ENCODE measurements around the gene OLA1. TPM values are rescaled to one million over a fixed set of nuclear protein-coding genes. Genes with fewer than 3 reads are reported as not detected.

The OLA1 gene
- total and polyA plus RNA-seq, 2 donors (not counting 1 experiment from before 2014, with no cell fraction given) = 13.9 to 47.7 TPM

GRCh38 chr2:174236429-174236828 lies 11.9 kb downstream of the OLA1 start:
- ATAC-seq (ENCODE audit: low read depth) (no peak), DNase-seq (no peak)
- Histone ChIP-seq H3K4me3 (ENCODE audit: control extremely low read depth in 1 of 5, extremely low read depth in 1 of 5, insufficient read depth in 1 of 5, low read depth in 2 of 5, low read length in 4 of 5) (no peak overlapping the region), H2AFZ (ENCODE audit: insufficient read depth, low read depth, low read length, poor library complexity, severe bottlenecking) (no peak overlapping the region), H3K4me2 (replicated peaks; ENCODE audit: low read depth, low read length, poor library complexity, severe bottlenecking) (no peak overlapping the region), H3K27me3 (replicated peaks in 1 of 4; ENCODE audit: control extremely low read depth in 1 of 4, control insufficient read depth in 3 of 4, insufficient read depth in 4 of 4, low read length in 3 of 4) (no peaks in the 10 kb centered on the region), H3K27ac (ENCODE audit: low read length in 2 of 2) (no peak overlapping the region), H3K9ac (ENCODE audit: low read length) (no peak overlapping the region), H3K79me2 (ENCODE audit: control insufficient read depth, insufficient read depth, low read length) (peaks cover 86% of the 10 kb centered on the region), H4K20me1 (ENCODE audit: control insufficient read depth, insufficient read depth, low read length, poor library complexity, severe bottlenecking) (peaks cover 35% of the 10 kb centered on the region), H3K4me1 (ENCODE audit: control insufficient read depth in 2 of 2, insufficient read depth in 2 of 2, low read length in 2 of 2) (peaks cover 0 to 3% of the 10 kb centered on the region in 2 donors), H3K9me3 (ENCODE audit: control extremely low read depth in 1 of 3, control insufficient read depth in 2 of 3, insufficient read depth in 1 of 3, low read length in 2 of 3) (peaks cover 0 to 3% (median 0%) of the 10 kb centered on the region in 3 donors), H3K36me3 (replicated peaks in 1 of 2; ENCODE audit: control extremely low read depth in 1 of 2, control insufficient read depth in 1 of 2, extremely low read depth in 1 of 2, insufficient read depth in 2 of 2, low read length in 1 of 2) (peaks cover 0 to 4% of the 10 kb centered on the region in 2 experiments)
- 100% methylated on average over 2 of the region's 3 CpGs for WGBS (ENCODE audit: insufficient coverage)
- TF ChIP-seq EZH2 (IDR thresholded peaks at IDR 0.05; ENCODE audit: borderline replicate concordance, insufficient read depth, low read depth, low read length, poor library complexity, severe bottlenecking) (no peak), CTCF (IDR thresholded peaks at IDR 0.05) (no peak)
- ChIA-PET CTCF (interaction anchor here (1.6 kb wide), 1 partner anchor 14 kb away, joined by 3 read pairs; no protein-coding TSS in a partner anchor), POLR2A (no interaction called here)
- intact Hi-C loops (cut with micrococcal nuclease) = no loop called here
- no peaks in the 10 kb centered on the region for H3K9me3 Mint-ChIP-seq (ENCODE audit: insufficient read depth)
- H3K27ac Mint-ChIP-seq = no peak overlapping the region
- no peak overlapping the region for H3K4me3 Mint-ChIP-seq
- H3K27me3 Mint-ChIP-seq = no peaks in the 10 kb centered on the region
- peaks cover 33% of the 10 kb centered on the region for H3K4me1 Mint-ChIP-seq

- WGBS (ENCODE audit: insufficient coverage) = 100% methylated on average over 2 of the region's 4 CpGs
- Histone ChIP-seq H3K4me3 (ENCODE audit: control extremely low read depth in 1 of 5, extremely low read depth in 1 of 5, insufficient read depth in 1 of 5, low read depth in 2 of 5, low read length in 4 of 5) (no peak overlapping the region), H3K4me2 (replicated peaks; ENCODE audit: low read depth, low read length, poor library complexity, severe bottlenecking) (no peak overlapping the region), H3K36me3 (replicated peaks in 1 of 2; ENCODE audit: control extremely low read depth in 1 of 2, control insufficient read depth in 1 of 2, extremely low read depth in 1 of 2, insufficient read depth in 2 of 2, low read length in 1 of 2) (peaks cover 0 to 4% of the 10 kb centered on the region in 2 experiments), H2AFZ (ENCODE audit: insufficient read depth, low read depth, low read length, poor library complexity, severe bottlenecking) (no peak overlapping the region), H4K20me1 (ENCODE audit: control insufficient read depth, insufficient read depth, low read length, poor library complexity, severe bottlenecking) (peaks cover 28% of the 10 kb centered on the region), H3K79me2 (ENCODE audit: control insufficient read depth, insufficient read depth, low read length) (peaks cover 84% of the 10 kb centered on the region), H3K9me3 (ENCODE audit: control extremely low read depth in 1 of 3, control insufficient read depth in 2 of 3, insufficient read depth in 1 of 3, low read length in 2 of 3) (peaks cover 0 to 3% (median 0%) of the 10 kb centered on the region in 3 donors), H3K4me1 (ENCODE audit: control insufficient read depth in 2 of 2, insufficient read depth in 2 of 2, low read length in 2 of 2) (peaks cover 0 to 3% of the 10 kb centered on the region in 2 donors), H3K27me3 (replicated peaks in 1 of 4; ENCODE audit: control extremely low read depth in 1 of 4, control insufficient read depth in 3 of 4, insufficient read depth in 4 of 4, low read length in 3 of 4) (no peaks in the 10 kb centered on the region), H3K9ac (ENCODE audit: low read length) (no peak overlapping the region), H3K27ac (ENCODE audit: low read length in 2 of 2) (no peak overlapping the region)
- ChIA-PET POLR2A (no interaction called here), CTCF (interaction anchor here (1.6 kb wide), 1 partner anchor 15 kb away, joined by 3 read pairs; no protein-coding TSS in a partner anchor)
- Mint-ChIP-seq H3K4me3 (no peak overlapping the region), H3K4me1 (peaks cover 30% of the 10 kb centered on the region), H3K9me3 (ENCODE audit: insufficient read depth) (no peaks in the 10 kb centered on the region), H3K27ac (no peak overlapping the region), H3K27me3 (no peaks in the 10 kb centered on the region)
- DNase-seq (no peak), ATAC-seq (ENCODE audit: low read depth) (no peak)
- TF ChIP-seq CTCF (IDR thresholded peaks at IDR 0.05) (no peak), EZH2 (IDR thresholded peaks at IDR 0.05; ENCODE audit: borderline replicate concordance, insufficient read depth, low read depth, low read length, poor library complexity, severe bottlenecking) (no peak)
- intact Hi-C loops (cut with micrococcal nuclease) = no loop called here
These were observed 12.7 kb downstream of the OLA1 start for GRCh38 chr2:174235680-174236079.

All from B cell (primary cell).